Esophagus squamous epithelium (tissue), 5 donors: Measurements from ENCODE around the gene TMOD1. TPM values are rescaled to one million over a fixed set of nuclear protein-coding genes. Genes with fewer than 3 reads are reported as not detected.
"Not testable (repeated sequence)": the region's sequence is repeated elsewhere in the genome, so short reads cannot be mapped to it uniquely, and the experiment has no call there.

Experiments
- DNase-seq: peaks from one replicate; lab custom pipeline; 2025; lab: John Stamatoyannopoulos, UW
- H3K27ac ChIP-seq, 4 donors: fragments of 200-600 bp; sonication (generic); one replicate each; pipeline ENCODE4 v1.5.1; 2016 to 2019; ENCODE audit warnings: mild to moderate bottlenecking in 1 of 4
- H3K27me3 ChIP-seq, 4 donors: fragments of 200-600 bp; sonication (generic); 1 replicate in 3 of 4; 2 replicates in 1 of 4; pipeline versions ENCODE4 v1.5.1 to v1.6.0; 2017 to 2021; ENCODE audit warnings: antibody characterized with exemption in 1 of 4
- H3K36me3 ChIP-seq, 3 donors: fragments of 200-600 bp; sonication (generic); one replicate each; pipeline ENCODE4 v1.5.1; 2016 to 2019
- H3K4me1 ChIP-seq, 3 donors: fragments of 200-600 bp; sonication (generic); one replicate each; pipeline ENCODE4 v1.5.1; 2017 to 2019
- H3K4me3 ChIP-seq, 4 donors: fragments of 200-600 bp; sonication (generic); 1 replicate in 3 of 4; 2 replicates in 1 of 4; pipeline ENCODE4 v1.5.1; 2016 to 2019; ENCODE audit warnings: mild to moderate bottlenecking in 2 of 4, moderate library complexity in 1 of 4
- H3K9me3 ChIP-seq, 3 donors: fragments of 200-600 bp; sonication (generic); one replicate each; pipeline ENCODE4 v1.5.1; 2016 to 2019
- CTCF ChIP-seq, 6 experiments: fragments of 450-650 bp in 4 of 6; fragments of 200-600 bp in 2 of 6; sonication (generic) in 2 of 6; IDR thresholded peaks; one replicate each; pipeline ENCODE4 v1.5.1; 2016 to 2019; ENCODE audit warnings: antibody characterized with exemption in 6 of 6, mild to moderate bottlenecking in 4 of 6, moderate library complexity in 4 of 6
- POLR2A ChIP-seq, 4 donors: fragments of 450-650 bp; IDR thresholded peaks; one replicate each; pipeline ENCODE4 v1.6.1; 2017; ENCODE audit warnings: antibody characterized with exemption in 4 of 4, mild to moderate bottlenecking in 4 of 4, moderate library complexity in 3 of 4
- WGBS, 2 donors: methylation state at CpG; one replicate each; pipeline ENCODE4 v1.1.5; 2018; 5-methylcytosine and 5-hydroxymethylcytosine counted together
- intact Hi-C: fragments of 100-400 bp; cut with DNase I; formaldehyde crosslinking; loops from one replicate; pipeline ENCODE4 v1.15.0; 2022
- total RNA-seq, 4 donors: library from RNA; depleted of rRNA; stranded (reverse); fragments of >200 nt; gene quantifications; one replicate each; pipeline ENCODE4 v1.1.0, GENCODE V29; 2016
- donor health status: DM: yes; HTN: yes; CAD: no.

The TMOD1 gene
- total RNA-seq, 4 donors from 2014 or later = 0.15 to 13.4 (median 2.4) TPM

- no peaks in the 10 kb centered on the region for H3K27me3 ChIP-seq
- intact Hi-C loops = no loop called here
- H3K9me3 ChIP-seq = no peaks in the 10 kb centered on the region
- H3K4me3 ChIP-seq = no peak overlapping the region
- no peak overlapping the region for H3K27ac ChIP-seq
- no peak for TF ChIP-seq CTCF (IDR thresholded peaks at IDR 0.05)
- TF ChIP-seq POLR2A (IDR thresholded peaks at IDR 0.05) = no peak
- peaks cover 0 to 8% (median 0%) of the 10 kb centered on the region in 3 donors for H3K36me3 ChIP-seq
- 67 to 68% methylated on average over 5 of the region's 5 CpGs for WGBS, 2 donors
- DNase-seq = no peak
- H3K4me1 ChIP-seq = no peaks in the 10 kb centered on the region
Measured at GRCh38 chr9:97577051-97577450, 75.6 kb downstream of the TMOD1 start.

GRCh38 chr9:97578846-97579245, 77.4 kb downstream of the TMOD1 start:
- DNase-seq = no peak
- Histone ChIP-seq H3K4me3 (no peak overlapping the region), H3K9me3 (no peaks in the 10 kb centered on the region), H3K27me3 (no peaks in the 10 kb centered on the region), H3K36me3 (peaks cover 0 to 8% (median 0%) of the 10 kb centered on the region in 3 donors), H3K4me1 (no peaks in the 10 kb centered on the region), H3K27ac (no peak overlapping the region)
- 73 to 76% methylated on average over 5 of the region's 5 CpGs for WGBS, 2 donors
- TF ChIP-seq POLR2A (IDR thresholded peaks at IDR 0.05) = no peak
- no peak for TF ChIP-seq CTCF (IDR thresholded peaks at IDR 0.05)
- intact Hi-C loops = no loop called here

- H3K9me3 ChIP-seq = no peaks in the 10 kb centered on the region
- peaks cover 0 to 8% (median 0%) of the 10 kb centered on the region in 3 donors for H3K36me3 ChIP-seq
- intact Hi-C loops = no loop called here
- DNase-seq = no peak
- WGBS, 2 donors = 41 to 51% methylated on average over 2 of the region's 2 CpGs
- no peaks in the 10 kb centered on the region for H3K4me1 ChIP-seq
- no peaks in the 10 kb centered on the region for H3K27me3 ChIP-seq
- H3K27ac ChIP-seq = no peak overlapping the region
- TF ChIP-seq CTCF (IDR thresholded peaks at IDR 0.05) (no peak), POLR2A (IDR thresholded peaks at IDR 0.05) (no peak)
- H3K4me3 ChIP-seq = no peak overlapping the region
Measured at GRCh38 chr9:97579914-97580313, 78.4 kb downstream of the TMOD1 start.

- no CpG with 5 or more reads among the region's 3 CpGs for WGBS, 2 donors
- H3K4me3 ChIP-seq, H3K9me3 ChIP-seq, H3K4me1 ChIP-seq, DNase-seq, H3K27ac ChIP-seq, intact Hi-C loops, H3K27me3 ChIP-seq, H3K36me3 ChIP-seq: not testable (repeated sequence)
Measured at GRCh38 chr9:97581590-97581989, 80.1 kb downstream of the TMOD1 start.

- H3K36me3 ChIP-seq, H3K9me3 ChIP-seq, H3K27ac ChIP-seq, H3K4me1 ChIP-seq, H3K4me3 ChIP-seq, intact Hi-C loops, DNase-seq, H3K27me3 ChIP-seq: not testable (repeated sequence)
- WGBS, 2 donors = no CpG with 5 or more reads among the region's 2 CpGs
Measured at GRCh38 chr9:97584778-97585177, 83.3 kb downstream of the TMOD1 start.

- intact Hi-C loops, H3K27me3 ChIP-seq, H3K36me3 ChIP-seq, H3K4me3 ChIP-seq, H3K4me1 ChIP-seq, DNase-seq, H3K27ac ChIP-seq, H3K9me3 ChIP-seq: not testable (repeated sequence)
- 91 to 94% methylated on average over 6 to 7 of the region's 7 CpGs for WGBS, 2 donors
Measured at GRCh38 chr9:97586909-97587308, 85.4 kb downstream of the TMOD1 start.

GRCh38 chr9:97591535-97591934, 90.1 kb downstream of the TMOD1 start:
- H3K9me3 ChIP-seq = no peaks in the 10 kb centered on the region
- H3K27ac ChIP-seq = no peak overlapping the region
- no peak overlapping the region for H3K4me3 ChIP-seq
- no peaks in the 10 kb centered on the region for H3K36me3 ChIP-seq
- H3K4me1 ChIP-seq = peaks cover 0 to 3% (median 0%) of the 10 kb centered on the region in 3 donors
- 63 to 80% methylated on average over 5 of the region's 6 CpGs for WGBS, 2 donors
- TF ChIP-seq CTCF (IDR thresholded peaks at IDR 0.05) (no peak), POLR2A (IDR thresholded peaks at IDR 0.05) (no peak)
- DNase-seq = no peak
- no peaks in the 10 kb centered on the region for H3K27me3 ChIP-seq
- intact Hi-C loops = loop anchor here (10.0 kb wide), 1 partner anchor 187 kb away; no protein-coding TSS in a partner anchor
